Measurements from ENCODE around the gene PCNX2.

The PCNX2 gene

GRCh38 chr1:233217832-233218231, 77.7 kb downstream of the PCNX2 start:
- Histone ChIP-seq H3K9me3 (no peaks in the 10 kb centered on the region), H3K4me1 (no peaks in the 10 kb centered on the region), H3K27me3 (no peaks in the 10 kb centered on the region), H3K4me3 (no peak overlapping the region), H3K27ac (no peak overlapping the region), H3K36me3 (peaks cover 0 to 23% (median 9%) of the 10 kb centered on the region in 3 donors)
- DNase-seq = no peak
- intact Hi-C loops (cut with DNase I; ENCODE audit: low total_unique reads) = no loop called here
- no peak for TF ChIP-seq CTCF (IDR thresholded peaks at IDR 0.05)

DNA sequence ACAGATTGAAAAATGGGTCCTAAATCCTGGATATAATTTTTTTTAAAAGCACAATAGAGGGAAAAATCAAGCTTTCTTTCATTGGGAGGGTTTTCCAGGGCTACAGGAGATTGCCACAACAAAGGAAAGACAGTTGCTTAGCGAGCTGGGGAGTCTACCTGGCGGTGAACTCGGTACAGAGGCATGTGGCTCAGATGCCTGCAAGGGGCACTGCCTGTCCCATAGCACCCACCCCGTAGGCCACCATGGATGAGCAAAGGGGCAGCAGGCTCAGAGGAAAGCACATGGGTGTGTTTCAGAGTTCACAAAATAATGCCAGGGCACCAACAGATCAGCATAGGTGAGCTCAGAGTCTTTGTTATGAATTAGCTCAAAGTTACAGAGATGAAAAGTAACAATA, 79.5 kb downstream of the PCNX2 start:
- Histone ChIP-seq H3K4me3 (no peak overlapping the region), H3K27me3 (no peaks in the 10 kb centered on the region), H3K27ac (no peak overlapping the region), H3K4me1 (no peaks in the 10 kb centered on the region), H3K36me3 (peaks cover 0 to 9% (median 8%) of the 10 kb centered on the region in 3 donors), H3K9me3 (no peaks in the 10 kb centered on the region)
- DNase-seq = no peak
- no peak for TF ChIP-seq CTCF (IDR thresholded peaks at IDR 0.05)
- intact Hi-C loops (cut with DNase I; ENCODE audit: low total_unique reads) = no loop called here

- no peak for DNase-seq
- H3K27ac ChIP-seq = no peak overlapping the region
- intact Hi-C loops (cut with DNase I; ENCODE audit: low total_unique reads) = no loop called here
Observed at GRCh38 chr1:233215135-233215760, 80.3 kb downstream of the PCNX2 start.

GRCh38 chr1:233211595-233211994, 83.9 kb downstream of the PCNX2 start:
- no peak for TF ChIP-seq CTCF (IDR thresholded peaks at IDR 0.05)
- Histone ChIP-seq H3K36me3 (peaks cover 0 to 7% (median 0%) of the 10 kb centered on the region in 3 donors), H3K9me3 (no peaks in the 10 kb centered on the region), H3K27ac (no peak overlapping the region), H3K27me3 (no peaks in the 10 kb centered on the region), H3K4me1 (no peaks in the 10 kb centered on the region), H3K4me3 (no peak overlapping the region)
- no peak for DNase-seq
- intact Hi-C loops (cut with DNase I; ENCODE audit: low total_unique reads) = no loop called here

More at GRCh38 chr1:233215135-233215760, 80.3 kb downstream of the PCNX2 start:
- Histone ChIP-seq H3K36me3 (peaks cover 0 to 5% (median 3%) of the 10 kb centered on the region in 3 donors), H3K4me3 (no peak overlapping the region), H3K4me1 (no peaks in the 10 kb centered on the region), H3K9me3 (no peaks in the 10 kb centered on the region), H3K27me3 (no peaks in the 10 kb centered on the region)
- no peak for TF ChIP-seq CTCF (IDR thresholded peaks at IDR 0.05)

DNA sequence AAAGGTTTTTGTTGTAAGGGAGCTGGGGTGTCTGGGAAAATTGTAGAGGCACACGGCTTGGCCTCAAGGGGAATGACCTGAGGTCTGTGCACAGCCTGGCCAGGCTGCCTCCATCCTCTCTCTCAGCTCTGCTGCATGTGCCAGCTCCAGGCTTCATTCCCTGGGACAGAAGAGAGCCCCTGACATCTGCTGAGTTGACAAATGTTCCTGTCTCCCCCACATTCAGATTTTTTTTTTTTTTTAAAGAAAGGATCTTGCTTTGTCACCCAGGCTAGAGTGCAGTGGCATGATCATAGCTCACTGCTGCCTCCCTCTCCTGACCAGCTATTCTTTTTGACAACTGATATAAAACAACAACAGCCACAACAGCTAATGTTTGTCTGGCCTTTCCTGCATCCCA, 84.4 kb downstream of the PCNX2 start:
- no peaks in the 10 kb centered on the region for H3K4me1 ChIP-seq
- TF ChIP-seq CTCF (IDR thresholded peaks at IDR 0.05) = no peak
- H3K36me3 ChIP-seq = peaks cover 0 to 7% (median 0%) of the 10 kb centered on the region in 3 donors
- no peaks in the 10 kb centered on the region for H3K9me3 ChIP-seq
- no peak overlapping the region for H3K27ac ChIP-seq
- DNase-seq = no peak
- H3K27me3 ChIP-seq = no peaks in the 10 kb centered on the region
- H3K4me3 ChIP-seq = no peak overlapping the region
- intact Hi-C loops (cut with DNase I; ENCODE audit: low total_unique reads) = no loop called here

DNA sequence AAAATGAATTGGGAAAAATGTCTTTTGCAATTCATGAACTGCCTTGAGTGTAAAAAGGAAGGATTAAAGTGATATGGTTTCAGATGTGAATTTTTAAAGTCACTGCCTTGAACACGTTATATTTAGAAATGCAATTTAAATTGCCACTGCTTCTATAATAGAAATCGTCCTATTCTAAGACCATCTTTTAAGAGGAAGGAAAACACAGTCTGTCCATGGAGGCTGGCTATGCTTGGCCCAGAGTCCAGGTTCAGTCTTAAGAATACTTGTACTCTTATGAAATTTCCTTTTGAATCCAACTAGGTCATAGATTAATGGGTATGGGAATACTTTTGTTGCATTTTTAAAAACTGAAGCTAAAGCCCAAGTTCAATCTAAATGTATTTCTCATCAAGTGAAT, 86.0 kb downstream of the PCNX2 start:
- TF ChIP-seq CTCF (IDR thresholded peaks at IDR 0.05) = no peak
- Histone ChIP-seq H3K9me3 (no peaks in the 10 kb centered on the region), H3K4me3 (no peak overlapping the region), H3K27ac (no peak overlapping the region), H3K4me1 (no peaks in the 10 kb centered on the region), H3K27me3 (no peaks in the 10 kb centered on the region), H3K36me3 (peaks cover 0 to 7% (median 0%) of the 10 kb centered on the region in 3 donors)
- intact Hi-C loops (cut with DNase I; ENCODE audit: low total_unique reads) = no loop called here
- DNase-seq = no peak

Measured in tibial artery (tissue), 4 donors.